Transverse colon (tissue), 4 donors: ENCODE results near the gene DPPA5. TPM values are rescaled to one million over a fixed set of nuclear protein-coding genes. Genes with fewer than 3 reads are reported as not detected.
"Not testable (repeated sequence)": the region's sequence is repeated elsewhere in the genome, so short reads cannot be mapped to it uniquely, and the experiment has no call there.

Experiments used
- DNase-seq: peaks from one replicate; pipeline ENCODE4 v3.0.0-alpha.2; 2019
- H3K27ac ChIP-seq, 4 donors: fragments of 200-600 bp; sonication (generic); 2 replicates each; pipeline ENCODE4 v1.5.1; 2016 to 2018; ENCODE audit warnings: inconsistent platforms in 4 of 4
- H3K27me3 ChIP-seq: fragments of 200-600 bp; sonication (generic); 2 replicates; pipeline ENCODE4 v1.5.1; 2017; ENCODE audit warnings: inconsistent platforms
- H3K36me3 ChIP-seq, 4 donors: fragments of 200-600 bp; sonication (generic); 2 replicates each; pipeline ENCODE4 v1.5.1; 2017 to 2019; ENCODE audit warnings: inconsistent platforms in 4 of 4
- H3K4me1 ChIP-seq, 4 donors: fragments of 200-600 bp; sonication (generic); 2 replicates each; pipeline ENCODE4 v1.5.1; 2017 to 2020; ENCODE audit warnings: inconsistent platforms in 4 of 4
- H3K4me3 ChIP-seq, 4 donors: fragments of 200-600 bp; sonication (generic); 1 replicate in 1 of 4; 2 replicates in 3 of 4; pipeline versions ENCODE4 v1.5.1 to v1.6.1; 2017 to 2019; ENCODE audit warnings: inconsistent platforms in 4 of 4
- H3K9me3 ChIP-seq, 2 donors: fragments of 200-600 bp; sonication (generic); 2 replicates each; pipeline ENCODE4 v1.5.1; 2017 to 2019; ENCODE audit warnings: inconsistent platforms in 2 of 2
- CTCF ChIP-seq, 5 experiments: fragments of 200-600 bp in 3 of 5; fragments of 450-650 bp in 2 of 5; sonication (generic) in 3 of 5; IDR thresholded peaks; 1 replicate in 2 of 5; 2 replicates in 3 of 5; pipeline ENCODE4 v1.5.1; 2016 to 2017; ENCODE audit warnings: antibody characterized with exemption in 5 of 5, inconsistent platforms in 3 of 5, mild to moderate bottlenecking in 2 of 5, moderate library complexity in 1 of 5
- EP300 ChIP-seq: sonication (generic); formaldehyde crosslinking; IDR thresholded peaks from one replicate; pipeline ENCODE4 v1.6.1; 2017; ENCODE audit warnings: antibody characterized with exemption, low read depth
- POLR2A ChIP-seq: fragments of 450-650 bp; IDR thresholded peaks from one replicate; pipeline ENCODE4 v1.6.1; 2016; ENCODE audit warnings: antibody characterized with exemption, mild to moderate bottlenecking, moderate library complexity
- POLR2AphosphoS5 ChIP-seq, 3 donors: sonication (generic); formaldehyde crosslinking; IDR thresholded peaks; one replicate each; pipeline ENCODE4 v1.6.1; 2016; ENCODE audit warnings: antibody characterized with exemption in 3 of 3
- WGBS, 2 donors: methylation state at CpG; one replicate each; pipeline ENCODE4 v1.1.5; 2018; ENCODE audit warnings: low coverage in 1 of 2; 5-methylcytosine and 5-hydroxymethylcytosine counted together
- in situ Hi-C, 4 donors: fragments of 200-750 bp; cut with MboI; loops; one replicate each; pipeline versions ENCODE4 v1.15.0 to v1.15.1; 2017; ENCODE audit warnings: low sequenced_read_pairs in 3 of 4, low pct_ligation_motif_present in 1 of 4, low pct_unique_long_range_greater_than_20kb in 1 of 4
- intact Hi-C: fragments of 100-400 bp; cut with DNase I; formaldehyde crosslinking; loops from one replicate; pipeline ENCODE4 v1.15.1; 2023; ENCODE audit warnings: low total_unique reads
- total RNA-seq, 4 donors: library from RNA; depleted of rRNA; stranded (reverse); fragments of >200 nt; gene quantifications; one replicate each; pipeline ENCODE4 v1.1.0, GENCODE V29; 2016

Gene DPPA5
- total RNA-seq, 4 donors from 2014 or later, result not detected

- no peak overlapping the region for H3K4me3 ChIP-seq
- no peak for DNase-seq
- H3K36me3 ChIP-seq, result no peaks in the 10 kb centered on the region
- H3K9me3 ChIP-seq, result no peaks in the 10 kb centered on the region
- no peak overlapping the region for H3K27ac ChIP-seq
- intact Hi-C loops, result no loop called here
- in situ Hi-C loops, result no loop called here
- TF ChIP-seq POLR2AphosphoS5 (IDR thresholded peaks at IDR 0.05) (no peak), POLR2A (no peak), CTCF (IDR thresholded peaks at IDR 0.05) (no peak), EP300 (no peak)
- H3K27me3 ChIP-seq, result no peaks in the 10 kb centered on the region
- WGBS, 2 donors, result 98% methylated on average over 3 of the region's 3 CpGs; no CpG with 5 or more reads in 1 of the 2 donors
- H3K4me1 ChIP-seq, result peaks cover 0 to 8% (median 5%) of the 10 kb centered on the region in 4 donors
These were observed 39.2 kb upstream of the DPPA5 start for GRCh38 chr6:73393278-73393677.

- H3K9me3 ChIP-seq, DNase-seq, H3K27ac ChIP-seq, H3K36me3 ChIP-seq, H3K27me3 ChIP-seq, H3K4me1 ChIP-seq, in situ Hi-C loops, intact Hi-C loops, H3K4me3 ChIP-seq: not testable (repeated sequence)
- WGBS, 2 donors, result 72 to 75% methylated on average over 2 to 4 of the region's 4 CpGs
These were observed 38.1 kb upstream of the DPPA5 start for GRCh38 chr6:73392188-73392587.

GRCh38 chr6:73391675-73392074 lies 37.6 kb upstream of the DPPA5 start:
- intact Hi-C loops, result no loop called here
- Histone ChIP-seq H3K4me1 (peaks cover 0 to 8% (median 5%) of the 10 kb centered on the region in 4 donors), H3K9me3 (no peaks in the 10 kb centered on the region), H3K4me3 (no peak overlapping the region), H3K36me3 (no peaks in the 10 kb centered on the region), H3K27me3 (no peaks in the 10 kb centered on the region), H3K27ac (no peak overlapping the region)
- no peak for TF ChIP-seq POLR2AphosphoS5 (IDR thresholded peaks at IDR 0.05)
- no peak for TF ChIP-seq CTCF (IDR thresholded peaks at IDR 0.05)
- TF ChIP-seq POLR2A, result no peak
- TF ChIP-seq EP300, result no peak
- DNase-seq, result no peak
- WGBS, 2 donors, result 83% methylated on average over 2 of the region's 2 CpGs
- in situ Hi-C loops, result no loop called here

GRCh38 chr6:73389854-73390253 lies 35.8 kb upstream of the DPPA5 start:
- TF ChIP-seq POLR2AphosphoS5 (IDR thresholded peaks at IDR 0.05) (no peak), EP300 (no peak), POLR2A (no peak)

GRCh38 chr6:73388800-73389512 lies 34.9 kb upstream of the DPPA5 start:
- 1 to 21% methylated on average over 7 to 34 of the region's 38 CpGs for WGBS, 2 donors
- peak overlapping the region; percentile 53 to 59 (median 55) for H3K27ac ChIP-seq
- intact Hi-C loops (no loop called here), in situ Hi-C loops (no loop called here)
- peak; percentile 68 for DNase-seq
- H3K4me3 ChIP-seq, result peak overlapping the region; percentile 39 to 72 (median 46)
- H3K36me3 ChIP-seq, result no peaks in the 10 kb centered on the region
- no peaks in the 10 kb centered on the region for H3K27me3 ChIP-seq
- H3K9me3 ChIP-seq, result no peaks in the 10 kb centered on the region
- peak; percentile 15 for TF ChIP-seq POLR2A
- TF ChIP-seq POLR2AphosphoS5 (IDR thresholded peaks at IDR 0.05), result no peak
- TF ChIP-seq CTCF (IDR thresholded peaks at IDR 0.05), result peak; percentile 27 to 44 (median 39)
- no peak for TF ChIP-seq EP300
- H3K4me1 ChIP-seq, result peaks cover 0 to 8% (median 5%) of the 10 kb centered on the region in 4 donors

More at GRCh38 chr6:73389854-73390253, 35.8 kb upstream of the DPPA5 start:
- WGBS, 2 donors, result 71 to 72% methylated on average over 7 to 10 of the region's 10 CpGs
- Histone ChIP-seq H3K36me3 (no peaks in the 10 kb centered on the region), H3K4me3 (no peak overlapping the region), H3K9me3 (no peaks in the 10 kb centered on the region), H3K27ac (no peak overlapping the region), H3K27me3 (no peaks in the 10 kb centered on the region), H3K4me1 (peaks cover 0 to 8% (median 5%) of the 10 kb centered on the region in 4 donors)
- intact Hi-C loops (no loop called here), in situ Hi-C loops (no loop called here)
- DNase-seq, result peak; percentile 14
